PC-3 (cell line): Measurements from ENCODE around the gene BUD13.

Experiments
- CTCF ChIP-seq: fragments of 300-600 bp; sonication (generic); conservative IDR thresholded peaks from 2 replicates; pipeline ENCODE4 v1.5.1; 2017; ENCODE audit warnings: antibody characterized with exemption, low read depth, mild to moderate bottlenecking, low read length
- EZH2phosphoT487 ChIP-seq: fragments of 300-600 bp; sonication (generic); IDR thresholded peaks from 2 replicates; pipeline ENCODE4 v1.6.1; 2018; ENCODE audit warnings: mild to moderate bottlenecking, antibody characterized with exemption, low read length, borderline replicate concordance

GRCh38 chr11:116819049-116819448 is 46.3 kb upstream of the BUD13 start:
- no peak for TF ChIP-seq CTCF
- TF ChIP-seq EZH2phosphoT487: no peak
